WI38 (cell line): ENCODE measurements around the gene MAP10.

Experiments
- H3K4me3 ChIP-seq: 2 replicates; pipeline ENCODE4 v1.5.1; 2011; ENCODE audit warnings: low read depth, mild to moderate bottlenecking, control low read depth, low read length
- TF ChIP-seq, protein P1 (sequence below): IDR thresholded peaks from 2 replicates; pipeline ENCODE4 v1.5.1; 2012; ENCODE audit warnings: low read depth, mild to moderate bottlenecking, control low read depth, low read length

Gene MAP10

DNA sequence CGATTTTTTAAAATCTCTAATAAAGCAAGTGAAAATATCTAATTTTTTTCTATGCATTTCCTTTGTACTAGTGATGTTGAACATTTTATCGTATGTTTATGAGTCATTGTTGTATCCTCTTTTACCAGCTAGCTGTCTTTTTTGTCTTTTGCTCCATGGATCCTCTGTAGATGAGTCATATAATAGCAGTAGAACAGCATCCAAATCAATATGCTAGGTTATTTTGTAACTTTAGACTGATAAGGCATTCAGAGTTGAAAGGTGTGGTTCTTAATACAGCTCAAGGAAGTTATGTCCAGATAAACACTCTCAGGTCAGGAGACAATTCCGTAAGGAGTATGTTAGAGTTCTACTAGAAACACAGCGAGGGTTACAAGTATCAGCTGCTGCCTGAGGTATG lies 31.9 kb downstream of the MAP10 start:
- no peak overlapping the region for H3K4me3 ChIP-seq
- TF ChIP-seq, protein P1, sequence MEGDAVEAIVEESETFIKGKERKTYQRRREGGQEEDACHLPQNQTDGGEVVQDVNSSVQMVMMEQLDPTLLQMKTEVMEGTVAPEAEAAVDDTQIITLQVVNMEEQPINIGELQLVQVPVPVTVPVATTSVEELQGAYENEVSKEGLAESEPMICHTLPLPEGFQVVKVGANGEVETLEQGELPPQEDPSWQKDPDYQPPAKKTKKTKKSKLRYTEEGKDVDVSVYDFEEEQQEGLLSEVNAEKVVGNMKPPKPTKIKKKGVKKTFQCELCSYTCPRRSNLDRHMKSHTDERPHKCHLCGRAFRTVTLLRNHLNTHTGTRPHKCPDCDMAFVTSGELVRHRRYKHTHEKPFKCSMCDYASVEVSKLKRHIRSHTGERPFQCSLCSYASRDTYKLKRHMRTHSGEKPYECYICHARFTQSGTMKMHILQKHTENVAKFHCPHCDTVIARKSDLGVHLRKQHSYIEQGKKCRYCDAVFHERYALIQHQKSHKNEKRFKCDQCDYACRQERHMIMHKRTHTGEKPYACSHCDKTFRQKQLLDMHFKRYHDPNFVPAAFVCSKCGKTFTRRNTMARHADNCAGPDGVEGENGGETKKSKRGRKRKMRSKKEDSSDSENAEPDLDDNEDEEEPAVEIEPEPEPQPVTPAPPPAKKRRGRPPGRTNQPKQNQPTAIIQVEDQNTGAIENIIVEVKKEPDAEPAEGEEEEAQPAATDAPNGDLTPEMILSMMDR = no peak

DNA sequence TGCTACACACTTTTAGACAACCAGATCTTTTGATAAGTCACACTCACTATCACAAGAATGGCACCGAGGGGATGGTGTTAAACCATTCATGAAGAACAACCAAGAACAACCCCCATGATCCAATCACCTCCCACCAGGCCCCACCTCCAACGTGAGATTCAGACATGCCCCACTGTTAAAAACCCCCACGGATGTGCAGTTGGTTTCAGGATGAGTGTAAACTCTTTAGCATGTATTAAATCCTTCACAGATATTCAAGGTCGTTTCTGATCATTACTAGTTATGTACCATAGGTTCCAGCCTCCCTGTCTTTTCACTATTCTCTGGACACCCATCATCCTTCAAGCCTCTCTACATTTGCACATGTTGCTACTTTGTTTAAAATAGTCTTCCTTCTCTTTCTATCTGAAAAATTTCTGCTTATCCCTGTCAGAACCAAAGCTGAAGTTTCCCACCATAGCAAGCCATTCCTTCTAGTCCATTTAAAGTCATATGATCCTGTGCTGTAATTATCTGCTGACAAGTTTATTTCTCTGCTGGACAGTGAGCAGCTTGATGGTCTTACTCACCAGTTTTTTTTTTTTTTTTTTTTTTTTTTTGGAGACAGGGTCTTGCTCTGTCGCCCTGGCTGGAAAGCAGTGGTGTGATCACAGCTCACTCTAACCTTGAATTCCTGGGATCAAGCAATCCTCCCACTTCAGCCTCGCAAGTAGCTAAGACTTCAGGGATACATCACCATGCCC lies 36.8 kb downstream of the MAP10 start:
- TF ChIP-seq, protein P1 = no peak

DNA sequence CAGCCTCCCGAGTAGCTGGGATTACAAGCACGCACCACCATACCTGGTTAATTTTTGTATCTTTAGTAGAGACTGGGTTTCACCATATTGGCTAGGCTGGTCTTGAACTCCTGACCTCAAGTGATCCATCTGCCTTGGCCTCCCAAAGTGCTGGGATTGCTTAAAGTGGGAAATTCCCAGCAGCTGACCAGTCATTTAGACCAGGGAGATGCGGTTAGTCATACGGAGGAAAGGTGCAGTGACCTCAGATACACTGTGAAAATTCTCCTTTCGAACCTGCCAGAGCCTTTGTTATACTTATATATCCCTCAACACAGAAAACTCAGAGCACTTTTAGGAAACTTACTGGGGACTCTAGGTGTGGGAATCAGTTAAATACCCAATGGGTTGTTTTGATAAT lies 39.6 kb downstream of the MAP10 start:
- TF ChIP-seq, protein P1 = no peak
- H3K4me3 ChIP-seq = no peak overlapping the region

More for the DNA sequence above, 36.8 kb downstream of the MAP10 start:
- no peak overlapping the region for H3K4me3 ChIP-seq

DNA sequence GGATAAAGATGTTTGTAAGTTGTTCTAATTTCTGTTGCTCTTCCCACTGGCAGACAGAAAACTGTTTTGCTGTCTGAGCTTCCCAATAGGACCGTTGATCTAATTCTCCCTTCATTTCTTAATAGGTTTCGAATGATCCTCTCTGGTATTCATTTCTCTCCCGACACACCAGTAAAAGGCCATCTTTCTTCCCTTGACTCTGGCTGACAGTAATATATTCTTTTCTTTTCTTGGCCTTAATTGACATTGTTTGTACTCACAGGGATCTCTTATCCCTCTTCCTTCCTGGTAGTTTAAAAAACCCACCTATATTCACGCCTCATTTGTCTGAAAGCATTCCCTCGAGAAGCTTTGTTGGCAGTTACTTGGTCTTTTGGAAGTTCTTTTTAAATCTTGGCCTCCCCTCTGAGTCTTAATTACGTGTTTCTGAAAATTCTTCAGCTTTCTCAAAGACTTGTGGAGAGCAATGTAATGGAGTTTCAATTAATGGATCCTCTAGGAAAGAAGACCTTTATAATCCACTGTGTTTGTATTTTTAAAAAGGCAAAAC lies 40.3 kb downstream of the MAP10 start:
- no peak overlapping the region for H3K4me3 ChIP-seq
- TF ChIP-seq, protein P1 = no peak

DNA sequence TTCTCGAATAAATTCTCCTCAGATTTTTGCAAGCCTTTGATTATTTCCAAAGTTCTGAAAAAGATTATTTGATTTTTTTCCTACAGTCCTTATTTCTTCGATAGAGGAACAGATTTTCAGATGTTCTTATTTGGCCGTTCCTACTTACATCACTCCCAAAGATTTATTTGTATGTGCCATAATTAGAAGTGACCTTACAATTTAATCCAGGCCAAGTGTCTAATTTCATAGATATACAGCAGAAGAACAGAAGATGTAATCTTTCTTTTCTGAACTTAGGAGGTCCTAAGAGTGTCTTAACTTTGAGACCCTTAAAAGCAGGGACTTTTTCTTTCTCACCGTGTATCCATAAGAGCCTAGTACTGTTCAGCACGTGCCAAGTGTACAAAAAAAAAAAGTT lies 46.3 kb downstream of the MAP10 start:
- TF ChIP-seq, protein P1 = no peak
- no peak overlapping the region for H3K4me3 ChIP-seq

DNA sequence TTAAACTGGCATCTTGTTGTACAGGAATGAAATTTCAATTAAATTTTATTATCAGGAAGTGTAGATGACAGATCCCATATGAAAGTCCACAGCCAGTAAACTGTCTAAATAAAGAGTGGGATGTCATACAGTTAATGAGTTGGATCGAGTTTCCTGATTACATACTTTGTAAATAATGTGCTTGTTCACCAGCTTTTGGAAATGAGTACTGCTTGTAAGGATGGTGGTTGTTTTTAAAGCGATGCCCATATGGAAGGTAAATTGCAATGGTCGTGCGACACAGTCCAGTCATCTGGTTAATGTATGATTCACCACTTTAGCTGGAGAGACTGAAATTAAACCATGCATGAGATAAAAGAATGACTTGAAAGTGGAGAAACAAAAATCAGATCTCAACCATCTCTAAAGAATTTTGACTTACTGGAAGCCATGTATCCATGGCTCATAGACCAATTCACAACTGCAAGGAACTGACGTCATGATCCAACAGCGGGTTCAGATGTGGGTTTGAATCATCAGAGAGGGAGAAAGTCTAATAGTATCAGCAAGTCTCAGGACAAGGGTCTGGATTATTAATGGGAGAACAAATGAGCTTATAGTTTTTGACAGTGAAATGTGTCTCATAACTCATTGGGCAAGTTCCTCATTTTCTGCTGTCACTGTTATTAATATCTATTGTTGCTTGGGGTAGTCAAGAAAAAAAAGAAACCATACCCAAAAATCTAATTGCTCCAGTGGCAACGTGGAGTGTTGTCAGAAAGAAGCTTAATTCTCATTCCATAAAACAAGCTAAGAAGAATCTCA lies 49.0 kb downstream of the MAP10 start:
- H3K4me3 ChIP-seq = no peak overlapping the region
- TF ChIP-seq, protein P1 = no peak

DNA sequence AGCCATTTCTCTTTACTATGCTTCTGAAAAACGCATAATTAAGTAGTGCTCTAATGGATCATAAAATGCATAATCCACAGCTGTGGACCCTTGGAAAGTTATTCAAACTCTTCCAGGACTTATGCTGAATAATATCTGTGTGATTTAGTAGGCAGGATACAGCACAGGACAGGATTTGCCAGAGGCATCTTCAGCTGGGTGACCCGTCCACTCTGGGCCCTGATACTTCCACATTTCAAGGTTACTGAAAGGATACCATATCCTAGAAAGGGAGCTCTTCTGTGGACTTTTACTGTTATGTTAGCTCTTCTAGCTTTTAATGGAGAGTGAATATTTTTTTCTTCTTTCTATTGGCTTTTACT lies 49.6 kb downstream of the MAP10 start:
- TF ChIP-seq, protein P1 = no peak
- H3K4me3 ChIP-seq = no peak overlapping the region
